Nephron (organoid): ENCODE results near the gene MALRD1.

Experiments
- H3K27ac Mint-ChIP-seq, 3 experiments: 2 replicates each; pipeline ENCODE4 v1.8.0; 2020; ENCODE audit warnings: mixed read lengths in 3 of 3, mild to moderate bottlenecking in 2 of 3, moderate library complexity in 1 of 3
- H3K27me3 Mint-ChIP-seq: 2 replicates; pipeline ENCODE4 v1.8.0; 2021; ENCODE audit warnings: low read depth, mild to moderate bottlenecking, moderate library complexity, mixed read lengths
- H3K36me3 Mint-ChIP-seq: 2 replicates; pipeline ENCODE4 v1.8.0; 2020; ENCODE audit warnings: low read depth, mixed read lengths
- H3K4me1 Mint-ChIP-seq: 2 replicates; pipeline ENCODE4 v1.8.0; 2020; ENCODE audit warnings: mixed read lengths
- H3K4me3 Mint-ChIP-seq, 3 experiments: 2 replicates each; pipeline ENCODE4 v1.8.0; 2020; ENCODE audit warnings: mild to moderate bottlenecking in 3 of 3, mixed read lengths in 3 of 3, moderate library complexity in 2 of 3
- H3K9me3 Mint-ChIP-seq: 2 replicates; pipeline ENCODE4 v1.8.0; 2020; ENCODE audit warnings: mixed read lengths
- CTCF ChIP-seq, 3 experiments: fragments of 200-600 bp; sonication (generic); IDR thresholded peaks; one replicate each; pipeline ENCODE4 v1.5.0; 2021; ENCODE audit warnings: antibody characterized with exemption in 3 of 3; ENCODE audit not compliant: unreplicated experiment in 3 of 3

Gene MALRD1

GRCh38 chr10:19772972-19773371 is 724.4 kb downstream of the MALRD1 start:
- H3K9me3 Mint-ChIP-seq, result no peaks in the 10 kb centered on the region
- no peaks in the 10 kb centered on the region for H3K27me3 Mint-ChIP-seq
- H3K4me3 Mint-ChIP-seq, result no peak overlapping the region

DNA sequence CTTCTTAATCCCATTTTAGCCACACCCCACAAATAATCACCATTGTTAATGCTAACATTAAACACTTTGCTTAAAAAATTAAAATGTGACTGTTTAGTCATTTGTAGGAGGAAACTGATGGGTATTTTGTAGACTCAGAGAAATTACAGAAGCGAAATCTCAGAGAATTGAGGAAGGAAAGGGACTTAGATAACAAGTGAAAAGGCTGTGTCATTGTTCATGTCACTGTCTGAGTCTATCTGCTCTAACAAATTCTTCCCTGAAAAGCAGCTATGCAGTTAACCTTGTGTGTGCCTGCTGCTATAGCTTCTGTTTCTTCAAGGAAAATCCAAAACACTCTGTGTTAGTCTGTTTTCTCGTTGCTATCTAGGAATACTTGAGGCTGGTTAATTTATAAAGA is 726.7 kb downstream of the MALRD1 start:
- Mint-ChIP-seq H3K4me3 (no peak overlapping the region), H3K4me1 (no peaks in the 10 kb centered on the region), H3K27me3 (no peaks in the 10 kb centered on the region), H3K27ac (no peak overlapping the region), H3K36me3 (no peaks in the 10 kb centered on the region), H3K9me3 (no peaks in the 10 kb centered on the region)
- no peak for TF ChIP-seq CTCF (IDR thresholded peaks at IDR 0.05; ENCODE audit: unreplicated experiment in 3 of 3)

More at GRCh38 chr10:19772972-19773371, 724.4 kb downstream of the MALRD1 start:
- no peaks in the 10 kb centered on the region for H3K4me1 Mint-ChIP-seq
- no peak for TF ChIP-seq CTCF (IDR thresholded peaks at IDR 0.05; ENCODE audit: unreplicated experiment in 3 of 3)
- H3K36me3 Mint-ChIP-seq, result no peaks in the 10 kb centered on the region
- H3K27ac Mint-ChIP-seq, result no peak overlapping the region

- no peaks in the 10 kb centered on the region for H3K27me3 Mint-ChIP-seq
- no peaks in the 10 kb centered on the region for H3K4me1 Mint-ChIP-seq
- no peak overlapping the region for H3K4me3 Mint-ChIP-seq
- H3K36me3 Mint-ChIP-seq, result no peaks in the 10 kb centered on the region
- TF ChIP-seq CTCF (IDR thresholded peaks at IDR 0.05; ENCODE audit: unreplicated experiment in 3 of 3), result no peak
- H3K9me3 Mint-ChIP-seq, result no peaks in the 10 kb centered on the region
- H3K27ac Mint-ChIP-seq, result no peak overlapping the region
Observed at GRCh38 chr10:19777806-19778205, 729.2 kb downstream of the MALRD1 start.

GRCh38 chr10:19778996-19779395 is 730.4 kb downstream of the MALRD1 start:
- H3K27me3 Mint-ChIP-seq, result no peaks in the 10 kb centered on the region
- H3K27ac Mint-ChIP-seq, result no peak overlapping the region
- H3K9me3 Mint-ChIP-seq, result no peaks in the 10 kb centered on the region
- no peaks in the 10 kb centered on the region for H3K4me1 Mint-ChIP-seq
- H3K36me3 Mint-ChIP-seq, result no peaks in the 10 kb centered on the region
- no peak for TF ChIP-seq CTCF (IDR thresholded peaks at IDR 0.05; ENCODE audit: unreplicated experiment in 3 of 3)
- no peak overlapping the region for H3K4me3 Mint-ChIP-seq

DNA sequence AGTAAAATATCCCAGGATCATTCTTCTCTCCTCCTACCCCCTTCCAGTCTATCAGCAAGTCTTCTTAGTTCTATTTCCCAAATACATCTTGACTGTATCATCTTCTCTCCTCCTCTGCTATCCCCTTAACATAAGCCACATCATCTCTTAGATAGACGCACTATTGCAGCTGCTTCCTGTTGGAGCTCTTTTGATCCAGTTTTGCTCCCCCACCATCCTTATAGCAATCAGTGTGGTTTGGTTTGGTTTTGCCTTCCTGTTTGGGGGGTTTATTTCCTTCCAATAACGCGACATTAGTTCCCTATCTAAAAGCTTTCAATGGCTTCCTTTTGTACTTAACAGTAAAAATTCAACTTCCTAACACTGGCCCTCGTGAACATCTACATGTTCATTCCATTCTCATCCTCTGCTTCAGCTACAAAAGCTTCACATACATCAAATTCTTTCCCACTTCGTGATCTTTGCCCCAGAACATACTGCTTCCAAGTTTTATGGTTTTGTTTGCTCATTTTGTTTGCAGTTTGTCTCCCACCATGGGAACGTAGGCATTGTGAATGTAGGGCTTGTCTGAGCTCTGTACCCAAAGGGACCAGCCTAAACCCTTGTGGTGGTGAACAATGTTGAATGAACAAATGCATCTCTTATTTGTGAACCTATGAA is 734.0 kb downstream of the MALRD1 start:
- H3K27me3 Mint-ChIP-seq, result no peaks in the 10 kb centered on the region
- no peaks in the 10 kb centered on the region for H3K4me1 Mint-ChIP-seq
- H3K27ac Mint-ChIP-seq, result no peak overlapping the region
- no peak for TF ChIP-seq CTCF (IDR thresholded peaks at IDR 0.05; ENCODE audit: unreplicated experiment in 3 of 3)
- no peak overlapping the region for H3K4me3 Mint-ChIP-seq
- no peaks in the 10 kb centered on the region for H3K9me3 Mint-ChIP-seq
- no peaks in the 10 kb centered on the region for H3K36me3 Mint-ChIP-seq

GRCh38 chr10:19783721-19784120 is 735.1 kb downstream of the MALRD1 start:
- H3K9me3 Mint-ChIP-seq, result no peaks in the 10 kb centered on the region
- H3K4me1 Mint-ChIP-seq, result no peaks in the 10 kb centered on the region
- H3K27ac Mint-ChIP-seq, result no peak overlapping the region
- no peaks in the 10 kb centered on the region for H3K36me3 Mint-ChIP-seq
- no peak overlapping the region for H3K4me3 Mint-ChIP-seq
- H3K27me3 Mint-ChIP-seq, result no peaks in the 10 kb centered on the region
- no peak for TF ChIP-seq CTCF (IDR thresholded peaks at IDR 0.05; ENCODE audit: unreplicated experiment in 3 of 3)
